ENCODE data around the gene MCUB. TPM values are rescaled to one million over a fixed set of nuclear protein-coding genes. Genes with fewer than 3 reads are reported as not detected.

MCUB gene
- total RNA-seq, 1 donor from 2014 or later, result 20.3 TPM

DNA sequence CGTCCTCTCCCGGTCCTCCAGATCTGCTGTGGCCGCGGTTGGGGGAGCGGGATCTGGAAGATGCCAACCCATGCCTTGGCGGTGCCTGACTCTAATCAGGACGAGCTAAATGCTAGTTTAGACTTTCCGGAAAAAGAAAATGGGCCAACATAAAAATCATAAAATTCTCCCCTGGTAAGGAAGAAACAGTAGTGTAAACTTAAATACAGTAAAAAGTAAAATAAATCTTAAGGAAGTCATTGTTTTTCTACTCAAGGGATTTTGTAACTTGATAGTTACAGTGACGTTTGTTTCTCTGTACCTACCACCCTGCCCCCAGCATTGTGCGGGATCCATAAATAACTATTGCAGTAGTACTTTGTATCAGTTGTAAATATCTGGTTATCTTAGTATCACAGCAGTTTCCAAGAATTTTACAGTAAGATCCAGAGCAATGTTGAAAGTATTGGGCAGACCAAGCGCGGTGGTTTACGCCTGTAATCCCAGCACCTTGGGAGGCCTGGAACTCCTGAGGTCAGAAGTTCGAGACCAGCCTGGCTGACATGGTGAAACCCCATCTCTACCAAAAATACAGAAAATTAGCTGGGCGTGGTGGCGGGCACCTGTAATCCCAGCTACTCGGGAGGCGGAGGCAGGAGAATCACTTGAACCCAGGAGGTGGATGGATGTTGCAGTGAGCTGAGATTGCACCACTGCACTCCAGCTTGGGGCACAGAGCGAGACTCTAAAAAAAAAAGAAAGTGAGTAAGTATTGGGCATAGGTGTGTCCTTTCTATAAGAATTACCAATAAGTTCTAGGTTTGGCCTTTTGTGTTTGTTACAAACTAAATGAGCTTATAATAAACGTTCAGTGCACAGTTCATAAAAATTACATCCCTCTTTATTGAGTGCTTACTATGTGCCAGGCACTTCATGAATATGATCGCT, 170.8 kb downstream of the MCUB start:
- no peak for ATAC-seq

DNA sequence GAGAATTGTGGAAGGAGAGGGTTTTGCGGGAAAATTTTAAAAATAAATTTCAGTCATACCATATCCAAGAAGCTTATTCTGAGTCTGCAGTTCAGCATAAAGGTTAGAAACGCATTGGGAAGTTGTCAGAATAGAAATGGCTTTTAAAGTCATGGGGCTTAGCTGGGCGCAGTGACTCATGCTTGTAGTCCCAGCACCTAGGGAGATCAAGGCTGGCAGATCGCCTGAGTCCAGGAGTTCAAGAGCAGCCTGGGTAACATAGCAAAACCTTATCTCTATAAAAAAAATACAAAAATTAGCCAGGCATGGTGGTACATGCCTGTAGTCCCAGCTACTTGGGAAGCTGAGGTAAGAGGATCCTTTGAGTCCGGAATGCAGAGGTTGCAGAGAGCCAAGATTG, 173.7 kb downstream of the MCUB start:
- ATAC-seq, result no peak

DNA sequence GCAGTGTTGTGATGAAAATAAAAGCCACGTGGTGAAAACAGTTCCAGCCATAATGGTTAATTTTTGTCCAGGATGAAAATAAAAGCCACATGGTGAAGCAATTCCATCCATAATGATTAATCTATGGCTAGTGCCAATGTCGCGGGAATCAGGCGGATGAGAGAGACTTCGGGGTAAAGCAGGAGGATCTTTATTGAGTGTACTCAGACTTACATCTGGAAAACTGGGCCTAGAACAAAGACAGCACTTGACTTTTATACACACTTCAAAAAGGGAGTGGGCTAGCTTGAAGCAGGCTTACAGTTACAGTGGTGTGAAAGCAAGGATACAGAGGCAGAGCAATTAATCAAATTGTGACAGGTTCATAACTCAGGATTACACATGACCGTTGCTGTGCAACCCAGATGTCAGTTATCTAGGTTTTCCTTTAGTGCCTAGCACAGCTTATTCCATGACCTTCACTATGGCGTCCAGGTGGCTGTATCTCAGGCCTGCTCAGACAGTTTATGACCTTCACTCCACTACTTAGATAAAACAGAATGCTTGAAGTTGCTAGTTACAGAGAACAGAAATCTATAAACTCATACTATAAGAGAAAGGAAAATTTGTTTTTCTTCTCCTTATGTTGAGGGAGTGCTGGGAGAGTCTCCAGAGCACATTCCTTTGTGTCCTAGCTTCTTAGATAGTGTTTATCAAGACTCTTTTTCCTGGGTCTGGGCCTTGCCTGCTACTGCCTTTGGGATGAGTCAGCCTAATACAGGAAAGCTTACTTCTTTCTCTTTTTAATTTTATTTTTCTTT, 175.7 kb downstream of the MCUB start:
- ATAC-seq, result no peak

Other genes with a start within 250 kb of the MCUB start
- gene SEC24B, start 126.4 kb upstream of the MCUB start, total RNA-seq, result 23.1 TPM
- 15.8 TPM for gene CASP6, start 143.2 kb downstream of the MCUB start, total RNA-seq
- 34.8 TPM for gene PLA2G12A, start 169.8 kb downstream of the MCUB start, total RNA-seq
- 31.5 TPM for gene CFI, start 241.8 kb downstream of the MCUB start, total RNA-seq

All from esophagus mucosa (tissue), 1 donor.